A549 (cell line): ENCODE measurements around the gene ATP2C1. TPM values are rescaled to one million over a fixed set of nuclear protein-coding genes. Genes with fewer than 3 reads are reported as not detected.

Experiments used
- ATAC-seq, 2 experiments: fragments of 200-7000 bp in 1 of 2; fragments of >200 bp in 1 of 2; cut with Nextera tagmentation in 1 of 2; cut with Tn5 transposase in 1 of 2; 3 replicates each; pipeline versions ENCODE4 v1.8.0 to v1.9.1; 2018 to 2020; ENCODE audit warnings: mild to moderate bottlenecking in 1 of 2, moderate library complexity in 1 of 2
- CTCF ChIA-PET: fragments of 300-600 bp; sonication (Branson Sonifier 250); formaldehyde crosslinking; extraction: SDS; loops from one replicate; lab custom pipeline; 2021; ENCODE audit warnings: antibody characterized with exemption, inconsistent platforms; lab: Yijun Ruan, JAX
- POLR2A ChIA-PET: fragments of 350-600 bp; formaldehyde crosslinking; extraction: SDS; loops from one replicate; lab custom pipeline; 2021; ENCODE audit warnings: antibody characterized with exemption, inconsistent platforms; lab: Yijun Ruan, JAX
- DNase-seq, 2 experiments: peaks; one replicate each; pipeline versions ENCODE4 v3.0.0 to v3.0.0-alpha.2; 2011 to 2016; ENCODE audit warnings: low read depth in 1 of 2, low spot score in 1 of 2
- FAIRE-seq: peaks from 2 replicates; lab custom pipeline; 2011; peaks lifted over from hg19 to GRCh38; lab: Jason Lieb, UNC
- H3K27ac ChIP-seq, 2 experiments: fragments of >200 bp; sonication (Bioruptor Twin); formaldehyde crosslinking; 3 replicates each; pipeline ENCODE4 v1.5.1; 2016 to 2017
- H3K4me1 ChIP-seq: fragments of >200 bp; sonication (Bioruptor Twin); formaldehyde crosslinking; 3 replicates; pipeline ENCODE4 v1.6.1; 2016
- H3K4me2 ChIP-seq: fragments of >200 bp; sonication (Bioruptor Twin); formaldehyde crosslinking; 3 replicates; pipeline ENCODE4 v1.6.1; 2016
- H3K4me3 ChIP-seq: fragments of >200 bp; sonication (Bioruptor Twin); formaldehyde crosslinking; 3 replicates; pipeline ENCODE4 v1.5.1; 2016
- H3K9me3 ChIP-seq: fragments of >200 bp; sonication (Bioruptor Twin); formaldehyde crosslinking; 3 replicates; pipeline ENCODE4 v1.6.1; 2016
- CBX8 ChIP-seq: fragments of 200-600 bp; sonication (generic); IDR thresholded peaks from 2 replicates; pipeline ENCODE4 v1.6.1; 2016
- CTCF ChIP-seq: fragments of >200 bp; sonication (Bioruptor Twin); formaldehyde crosslinking; IDR thresholded peaks from 3 replicates; pipeline ENCODE4 v1.5.1; 2016
- ELK1 ChIP-seq: fragments of 150-350 bp; IDR thresholded peaks from 2 replicates; pipeline ENCODE4 v1.6.1; 2014; ENCODE audit warnings: low read depth, mild to moderate bottlenecking, low read length
- EP300 ChIP-seq, 2 experiments: fragments of >200 bp; sonication (Bioruptor Twin); formaldehyde crosslinking; IDR thresholded peaks; 2 replicates in 1 of 2; 3 replicates in 1 of 2; pipeline ENCODE4 v1.6.1; 2016 to 2017
- ESRRA ChIP-seq: fragments of 150-350 bp; IDR thresholded peaks from 2 replicates; pipeline ENCODE4 v1.6.1; 2014; ENCODE audit warnings: mild to moderate bottlenecking, low read length, borderline replicate concordance
- HEYL ChIP-seq: fragments of 250-450 bp; sonication (Bioruptor Pico); IDR thresholded peaks from 2 replicates; pipeline ENCODE4 v1.8.0; 2021; ENCODE audit warnings: mild to moderate bottlenecking, moderate library complexity
- HOXB5 ChIP-seq: fragments of 250-450 bp; sonication (Bioruptor Pico); IDR thresholded peaks from 2 replicates; pipeline ENCODE4 v1.5.0; 2020; ENCODE audit warnings: mild to moderate bottlenecking, moderate library complexity
- JUNB ChIP-seq: fragments of >200 bp; sonication (Bioruptor Twin); formaldehyde crosslinking; IDR thresholded peaks from 2 replicates; pipeline ENCODE4 v1.6.1; 2016
- KDM1A ChIP-seq: fragments of 200-600 bp; sonication (generic); IDR thresholded peaks from 2 replicates; pipeline ENCODE4 v1.6.1; 2016; ENCODE audit warnings: low read depth, mild to moderate bottlenecking
- MAX ChIP-seq: IDR thresholded peaks from 2 replicates; pipeline ENCODE4 v1.6.1; 2012
- NPAS2 ChIP-seq: fragments of 250-450 bp; sonication (Bioruptor Pico); IDR thresholded peaks from 2 replicates; pipeline ENCODE4 v1.8.0; 2022; ENCODE audit warnings: mild to moderate bottlenecking, moderate library complexity, borderline replicate concordance
- NR3C1 ChIP-seq: fragments of >200 bp; sonication (Bioruptor Twin); formaldehyde crosslinking; IDR thresholded peaks from 3 replicates; pipeline ENCODE4 v1.6.1; 2017
- PBX3 ChIP-seq: IDR thresholded peaks from 2 replicates; pipeline ENCODE4 v1.6.1; 2012
- POLR2A ChIP-seq: IDR thresholded peaks from 2 replicates; pipeline ENCODE4 v1.6.1; 2012; ENCODE audit warnings: mild to moderate bottlenecking, low read length
- RAD21 ChIP-seq, 2 experiments: fragments of >200 bp in 1 of 2; sonication (Bioruptor Twin) in 1 of 2; formaldehyde crosslinking in 1 of 2; IDR thresholded peaks in 1 of 2; conservative IDR thresholded peaks in 1 of 2; 2 replicates in 1 of 2; 3 replicates in 1 of 2; pipeline ENCODE4 v1.6.1; 2012 to 2018; ENCODE audit warnings: inconsistent platforms in 1 of 2
- RFX5 ChIP-seq: fragments of 450-650 bp; IDR thresholded peaks from 2 replicates; pipeline ENCODE4 v1.7.1; 2014; ENCODE audit warnings: antibody characterized with exemption, mild to moderate bottlenecking, moderate library complexity
- RNF2 ChIP-seq: fragments of 200-600 bp; sonication (generic); IDR thresholded peaks from 2 replicates; pipeline ENCODE4 v1.6.1; 2016; ENCODE audit warnings: low read depth, mild to moderate bottlenecking, antibody characterized with exemption, moderate library complexity, borderline replicate concordance
- SMC3 ChIP-seq: fragments of >200 bp; sonication (Bioruptor Twin); formaldehyde crosslinking; IDR thresholded peaks from 3 replicates; pipeline ENCODE4 v1.6.1; 2018; ENCODE audit warnings: inconsistent platforms
- SREBF2 ChIP-seq: fragments of 450-650 bp; IDR thresholded peaks from 2 replicates; pipeline ENCODE4 v1.6.1; 2014; ENCODE audit warnings: mild to moderate bottlenecking, moderate library complexity
- ZNF302 ChIP-seq: fragments of 250-450 bp; sonication (Bioruptor Pico); IDR thresholded peaks from 2 replicates; pipeline ENCODE4 v1.9.0; 2021; ENCODE audit warnings: inconsistent platforms, mild to moderate bottlenecking, moderate library complexity
- WGBS: methylation state at CpG from one replicate; pipeline ENCODE4 v1.1.6; 2017; ENCODE audit errors: missing lambda C conversion rate; 5-methylcytosine and 5-hydroxymethylcytosine counted together
- polyA plus RNA-seq, 4 experiments: library from polyadenylated mRNA; depleted of rRNA in 3 of 4; stranded (reverse); fragments of >200 nt; fragmentation: RNase III in 1 of 4; extraction: RNeasy Plus Mini Kit Qiagen cat#74134 plus additional on column Dnase treatment in 1 of 4; gene quantifications; 2 replicates in 3 of 4; 3 replicates in 1 of 4; pipeline ENCODE4 v1.2.3, GENCODE V29; 2011 to 2017

ATP2C1 gene
- polyA plus RNA-seq, 2 of the 4 experiments (the other 2 are of a cell fraction), result 48.1 to 74.3 TPM

- ATAC-seq (no peak), FAIRE-seq (no peak), DNase-seq (no peak)
- Histone ChIP-seq H3K4me3 (no peak overlapping the region), H3K27ac (no peak overlapping the region), H3K9me3 (no peaks in the 10 kb centered on the region), H3K4me2 (no peak overlapping the region), H3K4me1 (peaks cover 15% of the 10 kb centered on the region)
- ChIA-PET CTCF (interaction anchor here (1.5 to 2.3 kb wide), 3 partner anchors 13 to 139 kb away, joined by 3 to 8 read pairs (median 4); no protein-coding TSS in a partner anchor), POLR2A (no interaction called here)
- TF ChIP-seq ZNF302 (no peak), SREBF2 (no peak), HOXB5 (CRISPR knock-in tag) (no peak), CBX8 (no peak), ESRRA (no peak), POLR2A (no peak), RFX5 (no peak), JUNB (no peak), RNF2 (no peak), HEYL (CRISPR knock-in tag) (no peak), CTCF (no peak), MAX (no peak), NPAS2 (no peak), NR3C1 (no peak), EP300 (IDR thresholded peaks at IDR 0.05) (no peak)
- 82% methylated on average over 3 of the region's 3 CpGs for WGBS
Measured at GRCh38 chr3:131031660-131032059, 137.8 kb downstream of the ATP2C1 start.

- H3K9me3 ChIP-seq, result no peaks in the 10 kb centered on the region
- H3K4me3 ChIP-seq, result no peak overlapping the region
- H3K27ac ChIP-seq, result no peak overlapping the region
- H3K4me2 ChIP-seq, result no peak overlapping the region
- ATAC-seq (peak in 1 of 2 experiments; percentile 67; a peak in 3 of 6 replicates), DNase-seq (peak; percentile 14 to 40), FAIRE-seq (no peak)
- TF ChIP-seq CTCF, result peak; percentile 70
- peak; percentile 50; the same call in 2 of the 3 replicates for TF ChIP-seq SMC3
- peak; percentile 66 to 74 for TF ChIP-seq RAD21 (conservative IDR thresholded peaks at IDR 0.05 in 1 of 2, IDR thresholded peaks at IDR 0.05 in 1 of 2)
- TF ChIP-seq KDM1A, result no peak
- TF ChIP-seq PBX3, result no peak
- no peak for TF ChIP-seq ELK1
- 3% methylated on average over 1 of the region's 1 CpG for WGBS
- H3K4me1 ChIP-seq, result peaks cover 12% of the 10 kb centered on the region
- ChIA-PET CTCF (interaction anchor here (0.6 to 2.3 kb wide), 13 partner anchors 7 to 1001 kb away, joined by 3 to 8 read pairs (median 3); partner anchors contain the start of gene CPNE4), POLR2A (no interaction called here)
Measured at GRCh38 chr3:131033480-131034080, 139.7 kb downstream of the ATP2C1 start.
